Neural progenitor cell (in vitro differentiated cells): ENCODE data around the gene ZAP70.

Experiments
- EZH2 ChIP-seq: fragments of 200-600 bp; sonication (generic); IDR thresholded peaks from 2 replicates; pipeline ENCODE4 v1.6.1; 2017; ENCODE audit warnings: antibody characterized with exemption, mild to moderate bottlenecking, moderate library complexity
- TF ChIP-seq, protein P1 (sequence below): fragments of 200-600 bp; sonication (generic); IDR thresholded peaks from 2 replicates; pipeline ENCODE4 v1.5.1; 2017; ENCODE audit warnings: antibody characterized with exemption, mild to moderate bottlenecking

GRCh38 chr2:97673182-97673914 is 40.0 kb upstream of the ZAP70 start:
- TF ChIP-seq, protein P1, sequence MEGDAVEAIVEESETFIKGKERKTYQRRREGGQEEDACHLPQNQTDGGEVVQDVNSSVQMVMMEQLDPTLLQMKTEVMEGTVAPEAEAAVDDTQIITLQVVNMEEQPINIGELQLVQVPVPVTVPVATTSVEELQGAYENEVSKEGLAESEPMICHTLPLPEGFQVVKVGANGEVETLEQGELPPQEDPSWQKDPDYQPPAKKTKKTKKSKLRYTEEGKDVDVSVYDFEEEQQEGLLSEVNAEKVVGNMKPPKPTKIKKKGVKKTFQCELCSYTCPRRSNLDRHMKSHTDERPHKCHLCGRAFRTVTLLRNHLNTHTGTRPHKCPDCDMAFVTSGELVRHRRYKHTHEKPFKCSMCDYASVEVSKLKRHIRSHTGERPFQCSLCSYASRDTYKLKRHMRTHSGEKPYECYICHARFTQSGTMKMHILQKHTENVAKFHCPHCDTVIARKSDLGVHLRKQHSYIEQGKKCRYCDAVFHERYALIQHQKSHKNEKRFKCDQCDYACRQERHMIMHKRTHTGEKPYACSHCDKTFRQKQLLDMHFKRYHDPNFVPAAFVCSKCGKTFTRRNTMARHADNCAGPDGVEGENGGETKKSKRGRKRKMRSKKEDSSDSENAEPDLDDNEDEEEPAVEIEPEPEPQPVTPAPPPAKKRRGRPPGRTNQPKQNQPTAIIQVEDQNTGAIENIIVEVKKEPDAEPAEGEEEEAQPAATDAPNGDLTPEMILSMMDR = no peak
- no peak for TF ChIP-seq EZH2
